Stimulated activated CD8-positive, alpha-beta memory T cell treated with anti-CD3 and anti-CD28 coated beads, Interleukin-4, amount 100 ng/mL, for 48 hours (primary cell): Measurements from ENCODE around the gene TNK1.
"Not testable (repeated sequence)": the region's sequence is repeated elsewhere in the genome, so short reads cannot be mapped to it uniquely, and the experiment has no call there.

Experiments used
- DNase-seq: peaks from one replicate; pipeline ENCODE4 v3.0.0-alpha.2; 2020

Gene TNK1

GRCh38 chr17:7355573-7355972, 25.3 kb upstream of the TNK1 start:
- no peak for DNase-seq

- DNase-seq, result peak; percentile 93
Observed at GRCh38 chr17:7356072-7356549, 24.8 kb upstream of the TNK1 start.

GRCh38 chr17:7356756-7357155, 24.1 kb upstream of the TNK1 start:
- DNase-seq, result no peak

GRCh38 chr17:7357381-7357780, 23.5 kb upstream of the TNK1 start:
- DNase-seq, result no peak

- no peak for DNase-seq
Observed at GRCh38 chr17:7361906-7362305, 19.0 kb upstream of the TNK1 start.

- no peak for DNase-seq
Observed at GRCh38 chr17:7363311-7363710, 17.6 kb upstream of the TNK1 start.

- not testable (repeated sequence) for DNase-seq
Observed at GRCh38 chr17:7365963-7366362, 14.9 kb upstream of the TNK1 start.

GRCh38 chr17:7367083-7367482, 13.8 kb upstream of the TNK1 start:
- DNase-seq, result no peak

- DNase-seq, result no peak
Observed at GRCh38 chr17:7367918-7368598, 12.8 kb upstream of the TNK1 start.

GRCh38 chr17:7368599-7368994, 12.3 kb upstream of the TNK1 start:
- DNase-seq, result not testable (repeated sequence)

GRCh38 chr17:7369825-7370224, 11.1 kb upstream of the TNK1 start:
- DNase-seq, result no peak

- DNase-seq, result no peak
Observed at GRCh38 chr17:7370853-7371252, 10.0 kb upstream of the TNK1 start.

GRCh38 chr17:7374353-7374752, 6.5 kb upstream of the TNK1 start:
- DNase-seq, result no peak

- DNase-seq, result no peak
Observed at GRCh38 chr17:7379134-7379533, 1.8 kb upstream of the TNK1 start.

GRCh38 chr17:7380321-7380720, 568 bp upstream of the TNK1 start:
- no peak for DNase-seq

GRCh38 chr17:7382901-7383300, 2.0 kb downstream of the TNK1 start:
- DNase-seq, result no peak

- no peak for DNase-seq
Observed at GRCh38 chr17:7383371-7383741, 2.5 kb downstream of the TNK1 start.

- peak; percentile 82 for DNase-seq
Observed at GRCh38 chr17:7383742-7384488, 3.0 kb downstream of the TNK1 start.

GRCh38 chr17:7384489-7385081, 3.7 kb downstream of the TNK1 start:
- DNase-seq, result no peak

- no peak for DNase-seq
Observed at GRCh38 chr17:7388856-7389255, 8.0 kb downstream of the TNK1 start.

GRCh38 chr17:7389924-7390910, 9.3 kb downstream of the TNK1 start:
- no peak for DNase-seq

GRCh38 chr17:7391307-7391706, 10.4 kb downstream of the TNK1 start:
- DNase-seq, result no peak
